ENCODE results near the gene NRM. TPM values are rescaled to one million over a fixed set of nuclear protein-coding genes. Genes with fewer than 3 reads are reported as not detected.
A peak's percentile ranks its signal among the peaks of the same experiment; 100 is the strongest.

NRM gene
- total and polyA plus RNA-seq, 2 of the 13 experiments (the other 11 are each of a cell fraction or from before 2014, with no cell fraction given), result 12.5 to 16.0 TPM

DNA sequence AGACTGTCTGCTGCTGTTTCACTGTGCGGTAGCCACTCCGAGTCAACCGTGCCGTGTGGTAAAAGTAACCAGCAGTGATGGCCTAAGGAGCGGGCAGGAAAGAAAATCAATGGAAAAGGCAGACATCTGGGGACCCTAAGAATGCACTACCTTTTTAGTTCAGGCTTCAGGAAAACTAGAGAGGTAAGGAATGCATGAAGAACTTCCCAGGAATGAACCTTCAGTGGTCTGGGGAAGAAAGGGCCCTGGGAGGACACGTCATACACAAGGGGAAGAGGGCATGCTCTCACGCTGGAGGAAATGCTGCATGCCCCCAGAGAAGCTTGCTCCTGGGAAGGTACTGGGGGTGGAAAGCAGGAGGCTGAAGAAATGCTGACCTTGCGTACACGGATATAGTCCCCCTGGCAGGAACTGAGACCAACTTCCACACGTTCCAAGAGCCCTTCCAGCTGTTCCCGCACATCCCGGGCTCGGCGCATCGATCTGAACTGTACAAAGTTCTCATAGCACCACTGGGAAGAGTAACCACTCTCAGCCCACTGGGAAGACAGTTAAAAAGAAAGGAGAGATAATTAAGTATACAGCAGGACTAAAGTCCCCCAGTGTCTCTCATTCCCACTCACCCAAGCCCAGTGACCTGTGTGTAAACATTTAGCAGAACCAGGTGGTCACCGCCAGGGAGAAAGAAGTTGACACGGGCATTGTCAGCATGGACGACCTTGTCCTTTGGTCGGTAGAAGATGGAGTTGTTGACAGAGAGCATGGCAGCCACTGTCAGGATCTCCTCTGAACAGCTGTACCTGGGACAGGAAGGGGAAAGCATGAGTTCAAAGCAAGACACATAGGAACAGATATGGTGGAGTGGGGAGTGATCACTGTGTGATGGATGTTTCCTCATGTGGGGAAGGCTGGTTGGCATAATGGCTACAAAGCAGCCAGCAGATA is 35.7 kb downstream of the NRM start (continued):
- TF ChIP-seq ZNF230 (CRISPR knock-in tag; IDR thresholded peaks at IDR 0.05), result no peak; the same call in 1 of the 2 replicates
- peak; percentile 93 for TF ChIP-seq RXRB (CRISPR knock-in tag; IDR thresholded peaks at IDR 0.05; ENCODE audit: borderline replicate concordance)
- 0 out of 2 replicates have a peak, but pooled peaks have one; percentile 46 for TF ChIP-seq AKAP8 (CRISPR knock-in tag; IDR thresholded peaks at IDR 0.05)
- TF ChIP-seq, protein P1, sequence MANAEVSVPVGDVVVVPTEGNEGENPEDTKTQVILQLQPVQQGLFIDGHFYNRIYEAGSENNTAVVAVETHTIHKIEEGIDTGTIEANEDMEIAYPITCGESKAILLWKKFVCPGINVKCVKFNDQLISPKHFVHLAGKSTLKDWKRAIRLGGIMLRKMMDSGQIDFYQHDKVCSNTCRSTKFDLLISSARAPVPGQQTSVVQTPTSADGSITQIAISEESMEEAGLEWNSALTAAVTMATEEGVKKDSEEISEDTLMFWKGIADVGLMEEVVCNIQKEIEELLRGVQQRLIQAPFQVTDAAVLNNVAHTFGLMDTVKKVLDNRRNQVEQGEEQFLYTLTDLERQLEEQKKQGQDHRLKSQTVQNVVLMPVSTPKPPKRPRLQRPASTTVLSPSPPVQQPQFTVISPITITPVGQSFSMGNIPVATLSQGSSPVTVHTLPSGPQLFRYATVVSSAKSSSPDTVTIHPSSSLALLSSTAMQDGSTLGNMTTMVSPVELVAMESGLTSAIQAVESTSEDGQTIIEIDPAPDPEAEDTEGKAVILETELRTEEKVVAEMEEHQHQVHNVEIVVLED (CRISPR knock-in tag; IDR thresholded peaks at IDR 0.05; ENCODE audit: borderline replicate concordance), result peak; percentile 71; the same call in 1 of the 2 replicates
- peak; percentile 95; the same call in 1 of the 2 replicates for TF ChIP-seq ZNF747 (CRISPR knock-in tag; IDR thresholded peaks at IDR 0.05; ENCODE audit: borderline replicate concordance)
- peak; percentile 56; the same call in 1 of the 2 replicates for TF ChIP-seq SP5 (CRISPR knock-in tag; IDR thresholded peaks at IDR 0.05; ENCODE audit: borderline replicate concordance, low read depth)
- peak; percentile 60; the same call in 1 of the 2 replicates for TF ChIP-seq ZNF124 (CRISPR knock-in tag; IDR thresholded peaks at IDR 0.05)
- no peak; the same call in 1 of the 2 replicates for TF ChIP-seq SAFB2 (CRISPR knock-in tag; IDR thresholded peaks at IDR 0.05; ENCODE audit: borderline replicate concordance, low read depth)
- TF ChIP-seq ZMYM2 (CRISPR knock-in tag; IDR thresholded peaks at IDR 0.05), result peak; percentile 81; the same call in 1 of the 2 replicates
- no peak for TF ChIP-seq HCFC1 (IDR thresholded peaks at IDR 0.05; ENCODE audit: low read depth, low read length)
- TF ChIP-seq RBM22 (optimal IDR thresholded peaks at IDR 0.05; ENCODE audit: low read length), result no peak
- TF ChIP-seq PCBP2 (optimal IDR thresholded peaks at IDR 0.05; ENCODE audit: low read depth, low read length, poor library complexity, severe bottlenecking), result no peak
- peak; percentile 90; the same call in 1 of the 2 replicates for TF ChIP-seq FOXK1 (CRISPR knock-in tag; IDR thresholded peaks at IDR 0.05; ENCODE audit: borderline replicate concordance, low read depth)
- peak; percentile 59; the same call in 1 of the 2 replicates for TF ChIP-seq CHD4 (IDR thresholded peaks at IDR 0.05; ENCODE audit: borderline replicate concordance, low read length)
- TF ChIP-seq KLF6 (CRISPR knock-in tag; IDR thresholded peaks at IDR 0.05), result no peak
- TF ChIP-seq ZBTB40 (IDR thresholded peaks at IDR 0.05), result no peak
- TF ChIP-seq ZBTB40 (CRISPR knock-in tag; IDR thresholded peaks at IDR 0.05), result peak; percentile 60; the same call in 1 of the 2 replicates
- TF ChIP-seq MTA1 (CRISPR knock-in tag; IDR thresholded peaks at IDR 0.05; ENCODE audit: borderline replicate concordance), result peak; percentile 99

All from HepG2 (cell line).